HepG2 (cell line): ENCODE measurements around the gene CAPN10. TPM values are rescaled to one million over a fixed set of nuclear protein-coding genes. Genes with fewer than 3 reads are reported as not detected.

Experiments used
- BRCA1 ChIP-seq: sonication (generic); formaldehyde crosslinking; IDR thresholded peaks from 2 replicates; pipeline ENCODE4 v1.4.0; 2020; ENCODE audit warnings: missing genetic modification reagents
- CC2D1A ChIP-seq: sonication (generic); formaldehyde crosslinking; IDR thresholded peaks from 2 replicates; pipeline ENCODE4 v1.8.1; 2023; ENCODE audit warnings: mild to moderate bottlenecking, missing genetic modification reagents
- CCAR2 ChIP-seq: fragments of 200-400 bp; formaldehyde crosslinking; optimal IDR thresholded peaks from 2 replicates; pipeline ENCODE3; 2018; ENCODE audit warnings: low read depth, mild to moderate bottlenecking, low read length, moderate library complexity
- RAD51 ChIP-seq: fragments of 450-650 bp; IDR thresholded peaks from 2 replicates; pipeline ENCODE4 v1.6.1; 2016; ENCODE audit warnings: borderline replicate concordance
- STAG1 ChIP-seq: sonication (generic); formaldehyde crosslinking; IDR thresholded peaks from 2 replicates; pipeline ENCODE4 v1.4.0; 2020; ENCODE audit warnings: missing genetic modification reagents
- TBX3 ChIP-seq: fragments of 450-650 bp; IDR thresholded peaks from 2 replicates; pipeline ENCODE4 v1.6.1; 2017; ENCODE audit warnings: antibody characterized with exemption, mild to moderate bottlenecking, inconsistent platforms, borderline replicate concordance
- TFAP4 ChIP-seq: sonication (generic); IDR thresholded peaks from 2 replicates; pipeline ENCODE4 v1.6.1; 2016; ENCODE audit warnings: low read depth, borderline replicate concordance
- ZMYM4 ChIP-seq: sonication (generic); formaldehyde crosslinking; IDR thresholded peaks from 2 replicates; pipeline ENCODE4 v1.8.1; 2023; ENCODE audit warnings: mild to moderate bottlenecking, missing genetic modification reagents
- ZNF180 ChIP-seq: sonication (generic); formaldehyde crosslinking; IDR thresholded peaks from 2 replicates; pipeline ENCODE4 v1.4.0; 2020; ENCODE audit warnings: low read depth, missing genetic modification reagents, borderline replicate concordance
- ZNF772 ChIP-seq: sonication (generic); formaldehyde crosslinking; IDR thresholded peaks from 2 replicates; pipeline ENCODE4 v1.5.0; 2020; ENCODE audit warnings: mild to moderate bottlenecking, missing genetic modification reagents
- ZNF782 ChIP-seq: sonication (generic); formaldehyde crosslinking; IDR thresholded peaks from 2 replicates; pipeline ENCODE4 v1.4.0; 2020; ENCODE audit warnings: missing genetic modification reagents, mild to moderate bottlenecking, borderline replicate concordance
- polyA plus RNA-seq, 8 experiments: library from polyadenylated mRNA; depleted of rRNA in 3 of 8; stranded (reverse) in 7 of 8; unstranded in 1 of 8; fragments of >200 nt; fragmentation: Illumina TruSeq in 4 of 8; extraction: Trizol in 4 of 8; gene quantifications; 2 replicates each; pipeline versions ENCODE4 v1.2.1 to v1.2.3, GENCODE V29; 2011 to 2016; ENCODE audit warnings: low read depth in 4 of 8, missing spikeins in 1 of 8, mixed read lengths in 1 of 8; ENCODE audit not compliant: insufficient read depth in 1 of 8
- total RNA-seq, 5 experiments: library from RNA; depleted of rRNA; stranded (reverse); fragments of >200 nt; fragmentation: Illumina TruSeq; extraction: Trizol; gene quantifications; 2 replicates each; pipeline ENCODE4 v1.2.3, GENCODE V29; 2016; ENCODE audit warnings: low read depth in 1 of 5
- TF ChIP-seq, protein P1 (sequence below): sonication (generic); formaldehyde crosslinking; IDR thresholded peaks from 2 replicates; pipeline ENCODE4 v1.8.1; 2023; ENCODE audit warnings: mild to moderate bottlenecking, inconsistent platforms, moderate library complexity, missing genetic modification reagents, borderline replicate concordance
- TF ChIP-seq, protein P2 (sequence below): sonication (generic); formaldehyde crosslinking; IDR thresholded peaks from one replicate; pipeline ENCODE4 v1.5.1; 2020; ENCODE audit warnings: mild to moderate bottlenecking, missing genetic modification reagents; ENCODE audit errors: not compliant biosample characterization
- TF ChIP-seq, protein P3 (sequence below), 2 experiments: IDR thresholded peaks; 2 replicates each; pipeline ENCODE4 v1.6.1; 2011 to 2012; ENCODE audit warnings: low read length in 2 of 2, borderline replicate concordance in 1 of 2, low read depth in 1 of 2, mild to moderate bottlenecking in 1 of 2, moderate library complexity in 1 of 2

The CAPN10 gene
- total and polyA plus RNA-seq, 2 of the 13 experiments (the other 11 are each of a cell fraction or from before 2014, with no cell fraction given): 27.6 to 32.4 TPM

DNA sequence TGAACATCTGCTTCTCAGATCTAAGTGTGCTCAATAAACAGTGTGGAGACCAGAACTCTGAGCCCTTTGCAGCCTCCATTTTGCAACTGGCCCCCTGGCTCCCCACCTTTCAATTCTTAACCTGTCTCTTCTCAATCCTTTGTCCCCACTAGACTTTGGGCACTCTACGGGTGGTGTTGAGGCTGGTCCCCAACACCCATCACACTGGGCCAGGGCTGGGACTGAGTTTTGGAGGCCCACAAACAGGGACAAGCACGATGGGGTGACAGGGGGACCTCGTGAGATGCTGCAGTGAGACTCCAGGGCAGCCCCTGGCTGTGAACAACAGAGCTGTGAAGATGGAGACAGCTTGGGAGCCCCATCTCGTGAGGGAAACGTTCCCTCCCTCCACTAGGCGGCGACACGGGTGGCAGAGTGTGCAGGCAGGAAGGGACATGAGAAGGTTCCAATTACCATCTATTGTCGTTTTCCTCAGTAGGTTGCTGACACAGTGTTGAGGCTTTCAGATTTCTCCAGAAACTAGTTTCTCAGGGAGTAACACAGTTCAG, 29.9 kb upstream of the CAPN10 start (continued):
- TF ChIP-seq, protein P1, sequence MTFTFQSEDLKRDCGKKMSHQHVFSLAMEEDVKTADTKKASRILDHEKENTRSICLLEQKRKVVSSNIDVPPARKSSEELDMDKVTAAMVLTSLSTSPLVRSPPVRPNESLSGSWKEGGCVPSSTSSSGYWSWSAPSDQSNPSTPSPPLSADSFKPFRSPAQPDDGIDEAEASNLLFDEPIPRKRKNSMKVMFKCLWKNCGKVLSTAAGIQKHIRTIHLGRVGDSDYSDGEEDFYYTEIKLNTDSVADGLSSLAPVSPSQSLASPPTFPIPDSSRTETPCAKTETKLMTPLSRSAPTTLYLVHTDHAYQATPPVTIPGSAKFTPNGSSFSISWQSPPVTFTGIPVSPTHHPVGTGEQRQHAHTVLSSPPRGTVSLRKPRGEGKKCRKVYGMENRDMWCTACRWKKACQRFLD: no peak
- TF ChIP-seq ZNF782 (CRISPR knock-in tag) (no peak), ZNF772 (no peak), RAD51 (no peak), TFAP4 (no peak), BRCA1 (CRISPR knock-in tag) (no peak), ZNF180 (no peak), TBX3 (no peak), CC2D1A (no peak), CCAR2 (no peak), STAG1 (CRISPR knock-in tag) (peak; percentile 50), ZMYM4 (CRISPR knock-in tag) (peak; percentile 40; the same call in 1 of the 2 replicates)
- TF ChIP-seq, protein P2, sequence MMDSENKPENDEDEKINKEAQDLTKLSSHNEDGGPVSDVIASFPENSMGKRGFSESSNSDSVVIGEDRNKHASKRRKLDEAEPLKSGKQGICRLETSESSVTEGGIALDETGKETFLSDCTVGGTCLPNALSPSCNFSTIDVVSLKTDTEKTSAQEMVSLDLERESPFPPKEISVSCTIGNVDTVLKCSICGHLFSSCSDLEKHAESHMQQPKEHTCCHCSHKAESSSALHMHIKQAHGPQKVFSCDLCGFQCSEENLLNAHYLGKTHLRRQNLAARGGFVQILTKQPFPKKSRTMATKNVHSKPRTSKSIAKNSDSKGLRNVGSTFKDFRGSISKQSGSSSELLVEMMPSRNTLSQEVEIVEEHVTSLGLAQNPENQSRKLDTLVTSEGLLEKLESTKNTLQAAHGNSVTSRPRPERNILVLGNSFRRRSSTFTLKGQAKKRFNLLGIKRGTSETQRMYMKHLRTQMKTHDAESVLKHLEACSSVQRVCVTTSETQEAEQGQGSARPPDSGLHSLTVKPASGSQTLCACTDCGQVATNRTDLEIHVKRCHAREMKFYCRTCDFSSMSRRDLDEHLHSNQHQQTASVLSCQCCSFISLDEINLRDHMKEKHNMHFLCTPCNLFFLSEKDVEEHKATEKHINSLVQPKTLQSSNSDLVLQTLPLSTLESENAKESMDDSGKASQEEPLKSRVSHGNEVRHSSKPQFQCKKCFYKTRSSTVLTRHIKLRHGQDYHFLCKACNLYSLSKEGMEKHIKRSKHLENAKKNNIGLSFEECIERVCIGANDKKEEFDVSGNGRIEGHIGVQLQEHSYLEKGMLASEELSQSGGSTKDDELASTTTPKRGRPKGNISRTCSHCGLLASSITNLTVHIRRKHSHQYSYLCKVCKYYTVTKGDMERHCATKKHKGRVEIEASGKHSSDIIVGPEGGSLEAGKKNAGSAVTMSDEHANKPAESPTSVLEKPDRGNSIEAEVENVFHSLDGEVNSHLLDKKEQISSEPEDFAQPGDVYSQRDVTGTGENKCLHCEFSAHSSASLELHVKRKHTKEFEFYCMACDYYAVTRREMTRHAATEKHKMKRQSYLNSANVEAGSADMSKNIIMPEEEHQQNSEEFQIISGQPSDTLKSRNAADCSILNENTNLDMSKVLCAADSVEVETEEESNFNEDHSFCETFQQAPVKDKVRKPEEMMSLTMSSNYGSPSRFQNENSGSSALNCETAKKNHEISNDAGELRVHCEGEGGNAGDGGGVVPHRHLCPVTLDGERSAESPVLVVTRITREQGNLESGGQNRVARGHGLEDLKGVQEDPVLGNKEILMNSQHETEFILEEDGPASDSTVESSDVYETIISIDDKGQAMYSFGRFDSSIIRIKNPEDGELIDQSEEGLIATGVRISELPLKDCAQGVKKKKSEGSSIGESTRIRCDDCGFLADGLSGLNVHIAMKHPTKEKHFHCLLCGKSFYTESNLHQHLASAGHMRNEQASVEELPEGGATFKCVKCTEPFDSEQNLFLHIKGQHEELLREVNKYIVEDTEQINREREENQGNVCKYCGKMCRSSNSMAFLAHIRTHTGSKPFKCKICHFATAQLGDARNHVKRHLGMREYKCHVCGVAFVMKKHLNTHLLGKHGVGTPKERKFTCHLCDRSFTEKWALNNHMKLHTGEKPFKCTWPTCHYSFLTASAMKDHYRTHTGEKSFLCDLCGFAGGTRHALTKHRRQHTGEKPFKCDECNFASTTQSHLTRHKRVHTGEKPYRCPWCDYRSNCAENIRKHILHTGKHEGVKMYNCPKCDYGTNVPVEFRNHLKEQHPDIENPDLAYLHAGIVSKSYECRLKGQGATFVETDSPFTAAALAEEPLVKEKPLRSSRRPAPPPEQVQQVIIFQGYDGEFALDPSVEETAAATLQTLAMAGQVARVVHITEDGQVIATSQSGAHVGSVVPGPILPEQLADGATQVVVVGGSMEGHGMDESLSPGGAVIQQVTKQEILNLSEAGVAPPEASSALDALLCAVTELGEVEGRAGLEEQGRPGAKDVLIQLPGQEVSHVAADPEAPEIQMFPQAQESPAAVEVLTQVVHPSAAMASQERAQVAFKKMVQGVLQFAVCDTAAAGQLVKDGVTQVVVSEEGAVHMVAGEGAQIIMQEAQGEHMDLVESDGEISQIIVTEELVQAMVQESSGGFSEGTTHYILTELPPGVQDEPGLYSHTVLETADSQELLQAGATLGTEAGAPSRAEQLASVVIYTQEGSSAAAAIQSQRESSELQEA (CRISPR knock-in tag): no peak
- TF ChIP-seq, protein P3, sequence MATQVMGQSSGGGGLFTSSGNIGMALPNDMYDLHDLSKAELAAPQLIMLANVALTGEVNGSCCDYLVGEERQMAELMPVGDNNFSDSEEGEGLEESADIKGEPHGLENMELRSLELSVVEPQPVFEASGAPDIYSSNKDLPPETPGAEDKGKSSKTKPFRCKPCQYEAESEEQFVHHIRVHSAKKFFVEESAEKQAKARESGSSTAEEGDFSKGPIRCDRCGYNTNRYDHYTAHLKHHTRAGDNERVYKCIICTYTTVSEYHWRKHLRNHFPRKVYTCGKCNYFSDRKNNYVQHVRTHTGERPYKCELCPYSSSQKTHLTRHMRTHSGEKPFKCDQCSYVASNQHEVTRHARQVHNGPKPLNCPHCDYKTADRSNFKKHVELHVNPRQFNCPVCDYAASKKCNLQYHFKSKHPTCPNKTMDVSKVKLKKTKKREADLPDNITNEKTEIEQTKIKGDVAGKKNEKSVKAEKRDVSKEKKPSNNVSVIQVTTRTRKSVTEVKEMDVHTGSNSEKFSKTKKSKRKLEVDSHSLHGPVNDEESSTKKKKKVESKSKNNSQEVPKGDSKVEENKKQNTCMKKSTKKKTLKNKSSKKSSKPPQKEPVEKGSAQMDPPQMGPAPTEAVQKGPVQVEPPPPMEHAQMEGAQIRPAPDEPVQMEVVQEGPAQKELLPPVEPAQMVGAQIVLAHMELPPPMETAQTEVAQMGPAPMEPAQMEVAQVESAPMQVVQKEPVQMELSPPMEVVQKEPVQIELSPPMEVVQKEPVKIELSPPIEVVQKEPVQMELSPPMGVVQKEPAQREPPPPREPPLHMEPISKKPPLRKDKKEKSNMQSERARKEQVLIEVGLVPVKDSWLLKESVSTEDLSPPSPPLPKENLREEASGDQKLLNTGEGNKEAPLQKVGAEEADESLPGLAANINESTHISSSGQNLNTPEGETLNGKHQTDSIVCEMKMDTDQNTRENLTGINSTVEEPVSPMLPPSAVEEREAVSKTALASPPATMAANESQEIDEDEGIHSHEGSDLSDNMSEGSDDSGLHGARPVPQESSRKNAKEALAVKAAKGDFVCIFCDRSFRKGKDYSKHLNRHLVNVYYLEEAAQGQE (IDR thresholded peaks at IDR 0.05; ENCODE audit: borderline replicate concordance in 1 of 2, low read depth in 1 of 2, low read length in 2 of 2): no peak
